Osteoblast (primary cell): ENCODE data around the gene C2. TPM values are rescaled to one million over a fixed set of nuclear protein-coding genes. Genes with fewer than 3 reads are reported as not detected.

Source experiments
- DNase-seq: peaks from one replicate; pipeline ENCODE4 v3.0.0; 2011; ENCODE audit warnings: low spot score, mixed read lengths; ENCODE audit not compliant: insufficient read length; ENCODE audit errors: missing footprints
- H2AFZ ChIP-seq: 2 replicates; pipeline ENCODE4 v1.6.0; 2011; ENCODE audit warnings: mild to moderate bottlenecking, low read length
- H3K27ac ChIP-seq: 2 replicates; pipeline ENCODE4 v1.5.1; 2011; ENCODE audit warnings: mild to moderate bottlenecking, low read depth, low read length, moderate library complexity
- H3K27me3 ChIP-seq: 2 replicates; pipeline ENCODE4 v1.6.0; 2012; ENCODE audit warnings: mild to moderate bottlenecking, control low read depth, inconsistent platforms, low read length, moderate library complexity; ENCODE audit not compliant: insufficient read depth
- H3K36me3 ChIP-seq: 2 replicates; pipeline ENCODE4 v1.5.1; 2011; ENCODE audit warnings: mild to moderate bottlenecking, low read length, control low read depth, moderate library complexity; ENCODE audit not compliant: insufficient read depth
- H3K4me1 ChIP-seq: 2 replicates; pipeline ENCODE4 v1.5.1; 2011; ENCODE audit warnings: mild to moderate bottlenecking, low read length, control low read depth, moderate library complexity; ENCODE audit not compliant: insufficient read depth
- H3K4me2 ChIP-seq: 2 replicates; pipeline ENCODE4 v1.6.0; 2011; ENCODE audit warnings: mild to moderate bottlenecking, low read length; ENCODE audit not compliant: insufficient read depth
- H3K4me3 ChIP-seq: fragments of 200-600 bp; sonication (generic); 3 replicates; pipeline ENCODE4 v1.5.1; 2012; ENCODE audit warnings: mild to moderate bottlenecking, low read length, inconsistent platforms; ENCODE audit not compliant: insufficient read depth
- H3K79me2 ChIP-seq: 2 replicates; pipeline ENCODE4 v1.6.0; 2012; ENCODE audit warnings: mild to moderate bottlenecking, low read length, control low read depth, inconsistent platforms; ENCODE audit not compliant: insufficient read depth
- H3K9me3 ChIP-seq: 2 replicates; pipeline ENCODE4 v1.5.1; 2011; ENCODE audit warnings: low read depth, low read length, control low read depth
- H4K20me1 ChIP-seq: 2 replicates; pipeline ENCODE4 v1.6.0; 2012; ENCODE audit warnings: mild to moderate bottlenecking, low read length, control low read depth; ENCODE audit not compliant: insufficient read depth
- total RNA-seq: library from RNA; depleted of rRNA; stranded (reverse); fragments of >200 nt; gene quantifications from 2 replicates; pipeline ENCODE4 v1.2.3, GENCODE V29; 2012
- TF ChIP-seq, protein P1 (sequence below): IDR thresholded peaks from 2 replicates; pipeline ENCODE4 v1.5.1; 2011; ENCODE audit warnings: mild to moderate bottlenecking, low read depth, low read length, moderate library complexity; ENCODE audit errors: extremely low read depth

The C2 gene
- total RNA-seq, 1 donor: 12.7 TPM

DNA sequence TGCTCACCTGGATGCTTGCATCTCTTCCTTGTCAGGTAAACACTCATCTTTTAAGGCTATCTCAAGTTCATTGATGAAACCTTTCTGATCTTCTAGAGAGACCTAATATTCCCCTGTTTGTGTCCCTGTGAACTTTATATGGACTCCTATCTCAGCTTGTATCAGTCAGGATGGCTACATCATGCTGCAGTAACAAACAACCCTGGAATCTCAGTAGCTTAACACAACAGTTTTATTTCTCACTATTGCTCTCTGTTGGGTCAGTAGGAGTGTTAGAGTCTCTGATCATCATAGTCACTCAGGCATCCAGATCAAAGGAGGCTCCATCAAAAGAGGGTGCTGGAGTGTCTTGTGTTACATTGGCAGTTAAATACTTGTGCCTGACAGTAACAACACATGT lies 12.2 kb upstream of the C2 start:
- Histone ChIP-seq H3K27ac (no peak overlapping the region), H3K9me3 (no peaks in the 10 kb centered on the region), H3K4me2 (no peak overlapping the region), H4K20me1 (no peaks in the 10 kb centered on the region), H3K27me3 (no peaks in the 10 kb centered on the region), H3K36me3 (no peaks in the 10 kb centered on the region), H3K79me2 (no peaks in the 10 kb centered on the region), H2AFZ (no peak overlapping the region), H3K4me1 (peaks cover 8% of the 10 kb centered on the region), H3K4me3 (no peak overlapping the region)
- TF ChIP-seq, protein P1, sequence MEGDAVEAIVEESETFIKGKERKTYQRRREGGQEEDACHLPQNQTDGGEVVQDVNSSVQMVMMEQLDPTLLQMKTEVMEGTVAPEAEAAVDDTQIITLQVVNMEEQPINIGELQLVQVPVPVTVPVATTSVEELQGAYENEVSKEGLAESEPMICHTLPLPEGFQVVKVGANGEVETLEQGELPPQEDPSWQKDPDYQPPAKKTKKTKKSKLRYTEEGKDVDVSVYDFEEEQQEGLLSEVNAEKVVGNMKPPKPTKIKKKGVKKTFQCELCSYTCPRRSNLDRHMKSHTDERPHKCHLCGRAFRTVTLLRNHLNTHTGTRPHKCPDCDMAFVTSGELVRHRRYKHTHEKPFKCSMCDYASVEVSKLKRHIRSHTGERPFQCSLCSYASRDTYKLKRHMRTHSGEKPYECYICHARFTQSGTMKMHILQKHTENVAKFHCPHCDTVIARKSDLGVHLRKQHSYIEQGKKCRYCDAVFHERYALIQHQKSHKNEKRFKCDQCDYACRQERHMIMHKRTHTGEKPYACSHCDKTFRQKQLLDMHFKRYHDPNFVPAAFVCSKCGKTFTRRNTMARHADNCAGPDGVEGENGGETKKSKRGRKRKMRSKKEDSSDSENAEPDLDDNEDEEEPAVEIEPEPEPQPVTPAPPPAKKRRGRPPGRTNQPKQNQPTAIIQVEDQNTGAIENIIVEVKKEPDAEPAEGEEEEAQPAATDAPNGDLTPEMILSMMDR: no peak
- DNase-seq: no peak

- Histone ChIP-seq H4K20me1 (no peaks in the 10 kb centered on the region), H3K27ac (no peak overlapping the region), H3K79me2 (no peaks in the 10 kb centered on the region), H3K36me3 (no peaks in the 10 kb centered on the region), H3K27me3 (no peaks in the 10 kb centered on the region), H2AFZ (no peak overlapping the region), H3K4me3 (no peak overlapping the region), H3K4me1 (peaks cover 6% of the 10 kb centered on the region), H3K9me3 (no peaks in the 10 kb centered on the region), H3K4me2 (no peak overlapping the region)
- DNase-seq: no peak
- TF ChIP-seq, protein P1: no peak
Measured at GRCh38 chr6:31915756-31916155, 11.8 kb upstream of the C2 start.

- H3K9me3 ChIP-seq: no peaks in the 10 kb centered on the region
- no peaks in the 10 kb centered on the region for H3K36me3 ChIP-seq
- H3K27me3 ChIP-seq: no peaks in the 10 kb centered on the region
- H4K20me1 ChIP-seq: no peaks in the 10 kb centered on the region
- no peak overlapping the region for H3K4me3 ChIP-seq
- H2AFZ ChIP-seq: no peak overlapping the region
- DNase-seq: no peak
- TF ChIP-seq, protein P1: no peak
- H3K4me1 ChIP-seq: no peaks in the 10 kb centered on the region
- no peak overlapping the region for H3K4me2 ChIP-seq
- no peak overlapping the region for H3K27ac ChIP-seq
- no peaks in the 10 kb centered on the region for H3K79me2 ChIP-seq
Measured at GRCh38 chr6:31918069-31918720, 9.3 kb upstream of the C2 start.

- H3K4me1 ChIP-seq: no peaks in the 10 kb centered on the region
- H3K9me3 ChIP-seq: no peaks in the 10 kb centered on the region
- H3K4me2 ChIP-seq: no peak overlapping the region
- no peak overlapping the region for H2AFZ ChIP-seq
- no peak overlapping the region for H3K27ac ChIP-seq
- H4K20me1 ChIP-seq: no peaks in the 10 kb centered on the region
- TF ChIP-seq, protein P1: no peak
- DNase-seq: no peak
- no peaks in the 10 kb centered on the region for H3K79me2 ChIP-seq
- no peak overlapping the region for H3K4me3 ChIP-seq
- H3K27me3 ChIP-seq: no peaks in the 10 kb centered on the region
- no peaks in the 10 kb centered on the region for H3K36me3 ChIP-seq
Measured at GRCh38 chr6:31919624-31920303, 7.8 kb upstream of the C2 start.
